ENCODE results near the gene AKT3. TPM values are rescaled to one million over a fixed set of nuclear protein-coding genes. Genes with fewer than 3 reads are reported as not detected.

AKT3 gene
- polyA plus RNA-seq, 1 experiment = 34.9 TPM

DNA sequence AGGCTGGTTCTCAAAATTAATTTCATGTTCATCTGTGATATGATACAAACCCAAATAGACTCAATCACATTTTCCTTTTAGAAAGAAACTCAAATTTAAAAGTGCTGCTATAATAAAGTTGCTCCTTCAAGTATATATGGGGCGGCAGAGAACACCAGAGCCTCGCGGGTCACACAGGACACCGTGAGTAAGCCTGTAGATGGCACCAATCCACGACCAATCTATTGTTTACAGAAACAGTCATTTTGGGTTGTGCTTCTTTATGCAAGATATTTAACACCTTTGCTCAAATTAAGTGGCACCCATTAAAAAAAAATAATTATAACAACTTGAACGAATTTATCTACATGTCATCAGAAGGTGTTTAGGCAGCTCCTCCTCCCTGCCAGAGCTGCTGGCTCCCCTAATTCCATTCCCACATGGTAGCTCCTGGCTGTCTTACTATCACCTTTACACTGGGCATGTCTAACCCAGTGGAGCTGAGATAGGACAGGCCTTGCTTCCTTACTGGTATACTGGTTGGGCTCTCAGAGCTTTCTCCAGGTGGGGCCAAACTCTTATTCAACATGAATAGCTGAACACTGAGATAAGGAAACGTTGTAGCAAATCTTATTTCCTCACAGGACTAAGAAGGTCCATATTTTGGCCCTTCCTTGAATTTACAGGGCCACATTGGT, 307.2 kb downstream of the AKT3 start:
- CTCF ChIA-PET = no interaction called here

DNA sequence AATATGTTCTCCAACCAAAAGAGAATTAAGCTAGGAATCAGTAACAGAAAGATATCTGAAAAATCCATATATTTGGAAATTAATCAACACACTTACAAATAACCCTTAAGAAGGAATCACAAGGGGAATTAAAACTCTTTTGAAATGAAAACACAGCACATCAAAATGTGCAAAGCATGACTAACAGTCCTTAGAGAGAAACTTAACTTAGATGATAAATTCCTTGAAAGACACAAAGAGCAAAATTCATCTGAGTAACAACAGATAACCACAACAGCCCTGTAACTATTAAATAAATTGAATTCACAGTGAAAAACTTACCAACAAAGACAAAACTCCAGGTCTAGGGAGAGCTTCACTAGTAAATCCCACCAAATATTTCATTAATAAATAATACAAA, 310.4 kb downstream of the AKT3 start:
- Histone ChIP-seq H3K27ac (ENCODE audit: low read depth, low read length) (no peak overlapping the region), H3K27me3 (ENCODE audit: control insufficient read depth, insufficient read depth, low read length) (no peaks in the 10 kb centered on the region), H3K9me3 (ENCODE audit: control insufficient read depth, insufficient read depth, low read length) (no peaks in the 10 kb centered on the region), H3K4me3 (ENCODE audit: low read depth, low read length) (no peak overlapping the region)
- TF ChIP-seq, protein P1, sequence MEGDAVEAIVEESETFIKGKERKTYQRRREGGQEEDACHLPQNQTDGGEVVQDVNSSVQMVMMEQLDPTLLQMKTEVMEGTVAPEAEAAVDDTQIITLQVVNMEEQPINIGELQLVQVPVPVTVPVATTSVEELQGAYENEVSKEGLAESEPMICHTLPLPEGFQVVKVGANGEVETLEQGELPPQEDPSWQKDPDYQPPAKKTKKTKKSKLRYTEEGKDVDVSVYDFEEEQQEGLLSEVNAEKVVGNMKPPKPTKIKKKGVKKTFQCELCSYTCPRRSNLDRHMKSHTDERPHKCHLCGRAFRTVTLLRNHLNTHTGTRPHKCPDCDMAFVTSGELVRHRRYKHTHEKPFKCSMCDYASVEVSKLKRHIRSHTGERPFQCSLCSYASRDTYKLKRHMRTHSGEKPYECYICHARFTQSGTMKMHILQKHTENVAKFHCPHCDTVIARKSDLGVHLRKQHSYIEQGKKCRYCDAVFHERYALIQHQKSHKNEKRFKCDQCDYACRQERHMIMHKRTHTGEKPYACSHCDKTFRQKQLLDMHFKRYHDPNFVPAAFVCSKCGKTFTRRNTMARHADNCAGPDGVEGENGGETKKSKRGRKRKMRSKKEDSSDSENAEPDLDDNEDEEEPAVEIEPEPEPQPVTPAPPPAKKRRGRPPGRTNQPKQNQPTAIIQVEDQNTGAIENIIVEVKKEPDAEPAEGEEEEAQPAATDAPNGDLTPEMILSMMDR (IDR thresholded peaks at IDR 0.05; ENCODE audit: low read depth, low read length) = no peak
- ChIA-PET CTCF (no interaction called here), POLR2A (no interaction called here)
- DNase-seq (ENCODE audit: low read depth, low spot score) = no peak

More for the DNA sequence above, 307.2 kb downstream of the AKT3 start:
- no peaks in the 10 kb centered on the region for H3K27me3 ChIP-seq (ENCODE audit: control insufficient read depth, insufficient read depth, low read length)
- no peak overlapping the region for H3K27ac ChIP-seq (ENCODE audit: low read depth, low read length)
- TF ChIP-seq, protein P1 (IDR thresholded peaks at IDR 0.05; ENCODE audit: low read depth, low read length) = no peak
- no peak overlapping the region for H3K4me3 ChIP-seq (ENCODE audit: low read depth, low read length)
- POLR2A ChIA-PET = no interaction called here
- no peaks in the 10 kb centered on the region for H3K9me3 ChIP-seq (ENCODE audit: control insufficient read depth, insufficient read depth, low read length)
- DNase-seq (ENCODE audit: low read depth, low spot score) = no peak

DNA sequence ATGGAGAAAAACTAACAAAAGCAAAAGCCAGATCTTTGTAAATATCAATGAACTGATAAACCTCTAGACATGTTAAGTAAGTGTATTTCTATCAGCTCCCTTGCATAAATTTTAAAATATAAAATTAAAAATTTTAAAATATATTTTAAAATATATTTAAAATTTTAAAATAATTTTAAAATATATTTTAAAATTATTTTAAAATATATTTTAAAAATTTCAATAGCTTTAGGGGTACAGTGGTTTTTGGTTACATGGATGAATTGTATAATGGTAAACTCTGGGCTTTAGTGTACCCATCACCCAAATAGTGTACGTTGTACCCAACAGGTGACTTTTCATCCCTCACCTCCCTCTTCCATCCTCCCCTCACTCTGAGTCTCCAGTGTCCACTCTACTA, 315.0 kb downstream of the AKT3 start:
- Histone ChIP-seq H3K27me3 (ENCODE audit: control insufficient read depth, insufficient read depth, low read length) (no peaks in the 10 kb centered on the region), H3K4me3 (ENCODE audit: low read depth, low read length) (no peak overlapping the region), H3K9me3 (ENCODE audit: control insufficient read depth, insufficient read depth, low read length) (no peaks in the 10 kb centered on the region), H3K27ac (ENCODE audit: low read depth, low read length) (no peak overlapping the region)
- TF ChIP-seq, protein P1 (IDR thresholded peaks at IDR 0.05; ENCODE audit: low read depth, low read length) = no peak
- ChIA-PET POLR2A (no interaction called here), CTCF (no interaction called here)
- no peak for DNase-seq (ENCODE audit: low read depth, low spot score)

DNA sequence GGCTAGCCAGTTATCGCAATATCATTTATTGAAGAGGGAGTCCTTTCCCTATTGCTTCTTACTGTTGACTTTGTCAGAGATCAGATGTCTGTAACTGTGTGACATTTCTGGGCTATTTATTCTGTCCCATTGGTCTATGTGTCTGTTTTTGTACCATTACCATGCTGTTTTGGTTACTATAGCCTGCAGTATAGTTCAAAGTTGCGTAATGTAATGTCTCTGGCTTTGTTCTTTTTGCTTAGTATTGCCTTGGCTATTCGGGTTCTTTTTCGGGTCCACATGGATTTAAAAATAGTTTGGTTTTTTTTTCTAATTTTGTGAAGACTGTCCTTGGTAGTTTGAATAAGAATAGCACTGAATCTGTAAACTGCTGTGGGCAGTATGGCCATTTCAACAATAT, 320.5 kb downstream of the AKT3 start:
- TF ChIP-seq, protein P1 (IDR thresholded peaks at IDR 0.05; ENCODE audit: low read depth, low read length) = no peak
- no peaks in the 10 kb centered on the region for H3K27me3 ChIP-seq (ENCODE audit: control insufficient read depth, insufficient read depth, low read length)
- no peak overlapping the region for H3K4me3 ChIP-seq (ENCODE audit: low read depth, low read length)
- no peak for DNase-seq (ENCODE audit: low read depth, low spot score)
- no peak overlapping the region for H3K27ac ChIP-seq (ENCODE audit: low read depth, low read length)
- ChIA-PET CTCF (interaction anchor here (0.9 kb wide), 1 partner anchor 744 kb away, joined by 4 read pairs; no protein-coding TSS in a partner anchor), POLR2A (no interaction called here)
- no peaks in the 10 kb centered on the region for H3K9me3 ChIP-seq (ENCODE audit: control insufficient read depth, insufficient read depth, low read length)

DNA sequence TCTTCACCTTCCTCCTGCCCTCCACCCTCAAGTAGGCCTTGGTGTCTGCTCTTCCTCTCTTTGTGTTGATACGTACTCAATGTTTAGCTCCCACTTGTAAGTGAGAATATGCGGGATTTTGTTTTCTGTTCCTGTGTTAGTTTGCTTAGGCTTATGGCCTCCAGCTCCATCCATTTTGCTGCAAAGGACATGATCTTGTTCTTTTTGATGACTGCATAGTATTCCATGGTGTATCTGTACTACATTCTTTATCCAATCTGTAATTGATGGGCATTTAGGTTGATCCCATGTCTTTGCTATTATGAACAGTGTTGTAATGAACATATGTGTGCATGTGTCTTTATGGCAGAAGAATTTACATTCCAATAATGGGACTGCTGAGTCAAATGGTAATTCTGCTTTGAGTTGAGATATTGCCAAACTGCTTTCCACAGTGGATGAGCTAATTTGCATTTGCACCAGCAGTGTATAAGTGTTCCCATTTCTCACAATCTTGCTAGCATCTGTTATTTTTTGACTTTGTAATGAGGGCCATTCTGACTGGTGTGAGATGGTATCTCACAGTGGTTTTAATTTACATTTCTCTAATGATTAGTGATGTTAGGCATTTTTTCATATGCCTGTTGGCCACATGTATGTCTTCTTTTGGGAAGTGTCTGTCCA, 321.5 kb downstream of the AKT3 start:
- ChIA-PET CTCF (interaction anchor here (0.9 kb wide), 1 partner anchor 745 kb away, joined by 4 read pairs; no protein-coding TSS in a partner anchor), POLR2A (no interaction called here)
- Histone ChIP-seq H3K27me3 (ENCODE audit: control insufficient read depth, insufficient read depth, low read length) (no peaks in the 10 kb centered on the region), H3K9me3 (ENCODE audit: control insufficient read depth, insufficient read depth, low read length) (no peaks in the 10 kb centered on the region), H3K4me3 (ENCODE audit: low read depth, low read length) (no peak overlapping the region), H3K27ac (ENCODE audit: low read depth, low read length) (no peak overlapping the region)
- TF ChIP-seq, protein P1 (IDR thresholded peaks at IDR 0.05; ENCODE audit: low read depth, low read length) = no peak
- DNase-seq (ENCODE audit: low read depth, low spot score) = no peak
